HG03457 (cell line): ENCODE measurements around the gene BRINP3.

Source experiments
- ATAC-seq: cut with Tn5 transposase; IDR thresholded peaks from one replicate; pipeline ENCODE4 v1.9.1; 2021; ENCODE audit warnings: moderate number of reproducible peaks; ENCODE audit not compliant: unreplicated experiment

Gene BRINP3

GRCh38 chr1:190193508-190194115, 284.1 kb downstream of the BRINP3 start:
- ATAC-seq: no peak

- no peak for ATAC-seq
These were observed 285.0 kb downstream of the BRINP3 start for GRCh38 chr1:190192627-190193026.

- no peak for ATAC-seq
These were observed 294.1 kb downstream of the BRINP3 start for GRCh38 chr1:190183588-190183987.

- ATAC-seq: no peak
These were observed 297.8 kb downstream of the BRINP3 start for GRCh38 chr1:190179817-190180216.

- no peak for ATAC-seq
These were observed 298.8 kb downstream of the BRINP3 start for GRCh38 chr1:190178827-190179226.

GRCh38 chr1:190177555-190177954, 300.1 kb downstream of the BRINP3 start:
- no peak for ATAC-seq

- no peak for ATAC-seq
These were observed 300.9 kb downstream of the BRINP3 start for GRCh38 chr1:190176776-190177175.

- no peak for ATAC-seq
These were observed 302.3 kb downstream of the BRINP3 start for GRCh38 chr1:190175320-190175719.

- no peak for ATAC-seq
These were observed 304.8 kb downstream of the BRINP3 start for GRCh38 chr1:190172651-190173430.

GRCh38 chr1:190170321-190170720, 307.3 kb downstream of the BRINP3 start:
- ATAC-seq: no peak

GRCh38 chr1:190169311-190170067, 308.2 kb downstream of the BRINP3 start:
- ATAC-seq: no peak

GRCh38 chr1:190168893-190169280, 308.8 kb downstream of the BRINP3 start:
- no peak for ATAC-seq

- ATAC-seq: no peak
These were observed 309.4 kb downstream of the BRINP3 start for GRCh38 chr1:190168116-190168892.

- ATAC-seq: no peak
These were observed 318.5 kb downstream of the BRINP3 start for GRCh38 chr1:190159146-190159545.

- ATAC-seq: no peak
These were observed 322.9 kb downstream of the BRINP3 start for GRCh38 chr1:190154744-190155143.

GRCh38 chr1:190147616-190148015, 330.0 kb downstream of the BRINP3 start:
- ATAC-seq: no peak

- ATAC-seq: no peak
These were observed 333.0 kb downstream of the BRINP3 start for GRCh38 chr1:190144650-190145049.

- ATAC-seq: no peak
These were observed 337.0 kb downstream of the BRINP3 start for GRCh38 chr1:190140644-190141043.

GRCh38 chr1:190138702-190139101, 339.0 kb downstream of the BRINP3 start:
- ATAC-seq: no peak

- ATAC-seq: no peak
These were observed 339.4 kb downstream of the BRINP3 start for GRCh38 chr1:190138266-190138665.

GRCh38 chr1:190129366-190129765, 348.3 kb downstream of the BRINP3 start:
- no peak for ATAC-seq
